NCI-H2196 treated with DMSO at 0.1 percent for 48 hours (cell line): Measurements from ENCODE around the gene FAM204A.

Experiments used
- DNase-seq: peaks from one replicate; lab custom pipeline; 2025; ENCODE audit not compliant: unreplicated experiment; lab: John Stamatoyannopoulos, UW

The FAM204A gene

GRCh38 chr10:118249714-118250113 lies 92.4 kb downstream of the FAM204A start:
- no peak for DNase-seq
